Sigmoid colon (tissue), 4 donors: Measurements from ENCODE around the gene OR6Q1.

ENCODE experiments used
- EP300 ChIP-seq, 4 donors: sonication (generic); formaldehyde crosslinking; IDR thresholded peaks; one replicate each; pipeline ENCODE4 v1.6.1; 2017; ENCODE audit warnings: antibody characterized with exemption in 4 of 4
- POLR2A ChIP-seq, 2 donors: fragments of 450-650 bp; IDR thresholded peaks; one replicate each; pipeline ENCODE4 v1.6.1; 2016; ENCODE audit warnings: antibody characterized with exemption in 2 of 2, mild to moderate bottlenecking in 2 of 2, moderate library complexity in 2 of 2
- POLR2AphosphoS5 ChIP-seq, 4 donors: sonication (generic); formaldehyde crosslinking; IDR thresholded peaks; one replicate each; pipeline ENCODE4 v1.6.1; 2017; ENCODE audit warnings: antibody characterized with exemption in 4 of 4
- TF ChIP-seq, protein P1 (sequence below), 4 experiments: fragments of 450-650 bp in 3 of 4; fragments of 200-600 bp in 1 of 4; IDR thresholded peaks; one replicate each; pipeline ENCODE4 v1.5.1; 2016 to 2019; ENCODE audit warnings: antibody characterized with exemption in 4 of 4, mild to moderate bottlenecking in 3 of 4, moderate library complexity in 2 of 4

DNA sequence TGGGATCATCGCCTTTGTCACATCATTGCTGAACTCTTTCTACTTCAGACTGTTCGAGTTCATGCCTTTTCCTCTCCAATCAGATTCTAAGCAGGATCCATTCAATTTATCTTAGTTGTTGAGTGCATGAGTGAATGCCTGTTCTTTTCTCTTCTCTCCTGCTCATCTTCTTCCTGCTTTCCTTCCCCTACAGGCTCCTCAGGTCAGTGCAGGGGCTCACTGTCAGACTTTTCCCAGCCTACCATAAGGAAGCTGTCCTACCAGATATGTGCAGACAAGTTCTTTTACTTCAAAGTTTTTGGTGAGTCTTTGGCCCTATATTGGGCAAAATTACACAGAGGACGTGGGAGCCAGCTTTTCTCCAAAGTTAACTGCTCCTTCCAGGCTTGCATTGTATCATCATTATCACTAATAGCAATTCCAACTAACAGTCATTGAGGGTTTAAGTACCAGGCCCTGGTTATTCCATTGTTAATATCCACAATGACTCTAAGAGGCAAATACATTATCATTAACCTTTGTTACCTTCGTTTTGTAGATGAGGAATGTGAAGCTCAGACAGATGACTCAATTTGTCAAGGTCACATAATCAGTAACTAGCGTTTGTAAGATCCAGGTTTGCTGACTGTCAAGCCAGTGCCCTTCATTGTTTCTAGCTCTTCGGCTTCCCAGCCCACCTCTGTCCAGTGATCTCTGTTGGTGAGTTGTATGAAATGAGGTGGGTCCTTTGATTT, 30.4 kb downstream of the OR6Q1 start:
- TF ChIP-seq, protein P1, sequence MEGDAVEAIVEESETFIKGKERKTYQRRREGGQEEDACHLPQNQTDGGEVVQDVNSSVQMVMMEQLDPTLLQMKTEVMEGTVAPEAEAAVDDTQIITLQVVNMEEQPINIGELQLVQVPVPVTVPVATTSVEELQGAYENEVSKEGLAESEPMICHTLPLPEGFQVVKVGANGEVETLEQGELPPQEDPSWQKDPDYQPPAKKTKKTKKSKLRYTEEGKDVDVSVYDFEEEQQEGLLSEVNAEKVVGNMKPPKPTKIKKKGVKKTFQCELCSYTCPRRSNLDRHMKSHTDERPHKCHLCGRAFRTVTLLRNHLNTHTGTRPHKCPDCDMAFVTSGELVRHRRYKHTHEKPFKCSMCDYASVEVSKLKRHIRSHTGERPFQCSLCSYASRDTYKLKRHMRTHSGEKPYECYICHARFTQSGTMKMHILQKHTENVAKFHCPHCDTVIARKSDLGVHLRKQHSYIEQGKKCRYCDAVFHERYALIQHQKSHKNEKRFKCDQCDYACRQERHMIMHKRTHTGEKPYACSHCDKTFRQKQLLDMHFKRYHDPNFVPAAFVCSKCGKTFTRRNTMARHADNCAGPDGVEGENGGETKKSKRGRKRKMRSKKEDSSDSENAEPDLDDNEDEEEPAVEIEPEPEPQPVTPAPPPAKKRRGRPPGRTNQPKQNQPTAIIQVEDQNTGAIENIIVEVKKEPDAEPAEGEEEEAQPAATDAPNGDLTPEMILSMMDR (IDR thresholded peaks at IDR 0.05): no peak
- TF ChIP-seq POLR2A (IDR thresholded peaks at IDR 0.05) (no peak), EP300 (IDR thresholded peaks at IDR 0.05) (no peak), POLR2AphosphoS5 (IDR thresholded peaks at IDR 0.05) (no peak)
